Naive thymus-derived CD4-positive, alpha-beta T cell (primary cell): ENCODE measurements around the gene GSK3B. TPM values are rescaled to one million over a fixed set of nuclear protein-coding genes. Genes with fewer than 3 reads are reported as not detected.

Experiments
- ATAC-seq: fragments of 150-1000 bp; cut with Tn5 transposase; 2 replicates; pipeline ENCODE4 v1.10.0; 2021; ENCODE audit warnings: mild to moderate bottlenecking, moderate library complexity
- CTCF ChIA-PET: fragments of 350-600 bp; sonication (Branson Sonifier 250); formaldehyde crosslinking; loops from one replicate; lab custom pipeline; 2021; ENCODE audit warnings: antibody characterized with exemption; lab: Charles Lee
- POLR2A ChIA-PET: fragments of 350-600 bp; sonication (Branson Sonifier 250); formaldehyde crosslinking; loops from one replicate; lab custom pipeline; 2021; ENCODE audit warnings: antibody characterized with exemption, inconsistent platforms; lab: Charles Lee
- DNase-seq, 9 donors: peaks; one replicate each; pipeline versions ENCODE4 v3.0.0 to v3.0.0-alpha.2; 2020 to 2022; ENCODE audit warnings: mixed read lengths in 1 of 9
- H3K27ac ChIP-seq: one replicate; pipeline ENCODE4 v1.7.0; 2013; ENCODE audit warnings: mild to moderate bottlenecking, low read depth, low read length, moderate library complexity
- H3K27me3 ChIP-seq, 2 donors: one replicate each; pipeline ENCODE4 v1.7.0; 2013; ENCODE audit warnings: low read length in 2 of 2, mild to moderate bottlenecking in 2 of 2, moderate library complexity in 2 of 2; ENCODE audit not compliant: control insufficient read depth in 2 of 2, insufficient read depth in 2 of 2
- H3K36me3 ChIP-seq, 3 experiments: 1 replicate in 2 of 3; 2 replicates in 1 of 3; pipeline ENCODE4 v1.7.0; 2013; ENCODE audit warnings: low read length in 3 of 3, mild to moderate bottlenecking in 3 of 3, moderate library complexity in 1 of 3; ENCODE audit not compliant: insufficient read depth in 3 of 3, control insufficient read depth in 2 of 3
- H3K4me1 ChIP-seq, 2 donors: one replicate each; pipeline ENCODE4 v1.7.0; 2013; ENCODE audit warnings: low read length in 2 of 2, mild to moderate bottlenecking in 2 of 2, moderate library complexity in 1 of 2; ENCODE audit not compliant: control insufficient read depth in 2 of 2, insufficient read depth in 2 of 2
- H3K4me3 ChIP-seq: 2 replicates; pipeline ENCODE4 v1.7.0; 2013; ENCODE audit warnings: mild to moderate bottlenecking, low read length
- H3K9me3 ChIP-seq, 3 experiments: 1 replicate in 2 of 3; 2 replicates in 1 of 3; pipeline ENCODE4 v1.7.0; 2013; ENCODE audit warnings: low read length in 3 of 3; ENCODE audit not compliant: control insufficient read depth in 2 of 3
- H3K27ac Mint-ChIP-seq, 9 donors: one replicate each; pipeline ENCODE4 v1.8.0; 2020 to 2022; ENCODE audit warnings: mixed read lengths in 9 of 9, mild to moderate bottlenecking in 8 of 9, moderate library complexity in 5 of 9, inconsistent platforms in 2 of 9
- H3K27me3 Mint-ChIP-seq, 5 donors: one replicate each; pipeline ENCODE4 v1.8.0; 2021 to 2022; ENCODE audit warnings: mixed read lengths in 5 of 5, mild to moderate bottlenecking in 1 of 5
- H3K36me3 Mint-ChIP-seq, 5 donors: one replicate each; pipeline ENCODE4 v1.8.0; 2020 to 2022; ENCODE audit warnings: mixed read lengths in 5 of 5, mild to moderate bottlenecking in 3 of 5, inconsistent platforms in 1 of 5
- H3K4me1 Mint-ChIP-seq, 7 donors: one replicate each; pipeline ENCODE4 v1.8.0; 2020 to 2022; ENCODE audit warnings: mixed read lengths in 7 of 7, mild to moderate bottlenecking in 3 of 7, inconsistent platforms in 1 of 7
- H3K4me3 Mint-ChIP-seq, 10 donors: one replicate each; pipeline ENCODE4 v1.8.0; 2020 to 2022; ENCODE audit warnings: mild to moderate bottlenecking in 10 of 10, mixed read lengths in 10 of 10, moderate library complexity in 6 of 10, inconsistent platforms in 2 of 10
- H3K9me3 Mint-ChIP-seq, 11 donors: one replicate each; pipeline ENCODE4 v1.8.0; 2020 to 2022; ENCODE audit warnings: mixed read lengths in 11 of 11, mild to moderate bottlenecking in 4 of 11, inconsistent platforms in 1 of 11, moderate library complexity in 1 of 11
- intact Hi-C, 2 donors: fragments of 100-400 bp; cut with micrococcal nuclease; formaldehyde crosslinking; loops; one replicate each; pipeline ENCODE4 v1.15.1; 2023
- polyA plus RNA-seq, 2 donors: library from polyadenylated mRNA; unstranded; fragments of 300-500 nt; fragmentation: Illumina TruSeq; gene quantifications; one replicate each; pipeline ENCODE4 v1.2.3, GENCODE V29; 2021
- total RNA-seq, 6 experiments: library from RNA in 5 of 6; stranded (reverse) in 5 of 6; gene quantifications; 1 replicate in 5 of 6; 2 replicates in 1 of 6; pipeline ENCODE4 v1.2.3 and lab custom pipeline; 2021 to 2026

The GSK3B gene
- total and polyA plus RNA-seq, 7 experiments from 2014 or later = 13.4 to 42.9 (median 36.0) TPM

GRCh38 chr3:120130656-120131055 is 36.4 kb upstream of the GSK3B start:
- H3K9me3 ChIP-seq = no peaks in the 10 kb centered on the region
- H3K4me3 Mint-ChIP-seq = no peak overlapping the region
- intact Hi-C loops = no loop called here
- H3K36me3 Mint-ChIP-seq = no peaks in the 10 kb centered on the region
- POLR2A ChIA-PET = no interaction called here
- no peaks in the 10 kb centered on the region for H3K4me1 ChIP-seq
- peaks cover 0 to 4% (median 0%) of the 10 kb centered on the region in 5 donors for H3K27me3 Mint-ChIP-seq
- H3K36me3 ChIP-seq = no peaks in the 10 kb centered on the region
- no peaks in the 10 kb centered on the region for H3K9me3 Mint-ChIP-seq
- DNase-seq = no peak
- no peaks in the 10 kb centered on the region for H3K27me3 ChIP-seq
- H3K27ac Mint-ChIP-seq = no peak overlapping the region
- no peak overlapping the region for H3K4me3 ChIP-seq
- H3K27ac ChIP-seq = no peak overlapping the region
- CTCF ChIA-PET = no interaction called here
- ATAC-seq = no peak
- H3K4me1 Mint-ChIP-seq = no peaks in the 10 kb centered on the region

- Histone ChIP-seq H3K4me3 (no peak overlapping the region), H3K27ac (no peak overlapping the region), H3K27me3 (no peaks in the 10 kb centered on the region), H3K9me3 (no peaks in the 10 kb centered on the region), H3K36me3 (no peaks in the 10 kb centered on the region), H3K4me1 (no peaks in the 10 kb centered on the region)
- Mint-ChIP-seq H3K36me3 (no peaks in the 10 kb centered on the region), H3K9me3 (no peaks in the 10 kb centered on the region), H3K4me1 (no peaks in the 10 kb centered on the region), H3K4me3 (no peak overlapping the region), H3K27ac (no peak overlapping the region), H3K27me3 (peaks cover 0 to 4% (median 0%) of the 10 kb centered on the region in 5 donors)
- intact Hi-C loops = no loop called here
- no peak for ATAC-seq
- ChIA-PET POLR2A (no interaction called here), CTCF (no interaction called here)
- no peak for DNase-seq
Observed at GRCh38 chr3:120129718-120130513, 35.7 kb upstream of the GSK3B start.

GRCh38 chr3:120129051-120129450 is 34.8 kb upstream of the GSK3B start:
- no peaks in the 10 kb centered on the region for H3K4me1 ChIP-seq
- Mint-ChIP-seq H3K4me3 (no peak overlapping the region), H3K36me3 (no peaks in the 10 kb centered on the region), H3K27ac (no peak overlapping the region), H3K4me1 (no peaks in the 10 kb centered on the region), H3K27me3 (peaks cover 0 to 4% (median 0%) of the 10 kb centered on the region in 5 donors), H3K9me3 (no peaks in the 10 kb centered on the region)
- ChIA-PET CTCF (no interaction called here), POLR2A (no interaction called here)
- intact Hi-C loops = no loop called here
- H3K9me3 ChIP-seq = no peaks in the 10 kb centered on the region
- H3K36me3 ChIP-seq = no peaks in the 10 kb centered on the region
- no peaks in the 10 kb centered on the region for H3K27me3 ChIP-seq
- no peak overlapping the region for H3K4me3 ChIP-seq
- no peak overlapping the region for H3K27ac ChIP-seq
- no peak for DNase-seq
- no peak for ATAC-seq

- Histone ChIP-seq H3K4me3 (no peak overlapping the region), H3K9me3 (no peaks in the 10 kb centered on the region), H3K36me3 (no peaks in the 10 kb centered on the region), H3K27me3 (no peaks in the 10 kb centered on the region), H3K4me1 (no peaks in the 10 kb centered on the region), H3K27ac (no peak overlapping the region)
- ChIA-PET POLR2A (no interaction called here), CTCF (no interaction called here)
- Mint-ChIP-seq H3K36me3 (no peaks in the 10 kb centered on the region), H3K27me3 (peaks cover 0 to 3% (median 0%) of the 10 kb centered on the region in 5 donors), H3K4me1 (no peaks in the 10 kb centered on the region), H3K4me3 (no peak overlapping the region), H3K27ac (no peak overlapping the region), H3K9me3 (peaks cover 0 to 10% (median 0%) of the 10 kb centered on the region in 11 donors)
- DNase-seq (no peak), ATAC-seq (no peak)
- intact Hi-C loops = no loop called here
Observed at GRCh38 chr3:120125992-120126391, 31.7 kb upstream of the GSK3B start.

- Mint-ChIP-seq H3K4me3 (no peak overlapping the region), H3K27me3 (peaks cover 0 to 5% (median 0%) of the 10 kb centered on the region in 5 donors), H3K4me1 (no peaks in the 10 kb centered on the region), H3K36me3 (peaks cover 0 to 5% (median 4%) of the 10 kb centered on the region in 5 donors), H3K9me3 (peaks cover 0 to 34% (median 9%) of the 10 kb centered on the region in 11 donors), H3K27ac (no peak overlapping the region)
- intact Hi-C loops = no loop called here
- CTCF ChIA-PET = interaction anchor here (0.6 to 0.7 kb wide), 2 partner anchors 12 to 348 kb away, joined by 3 to 5 read pairs; no protein-coding TSS in a partner anchor
- H3K9me3 ChIP-seq = no peaks in the 10 kb centered on the region
- POLR2A ChIA-PET = no interaction called here
- H3K27ac ChIP-seq = no peak overlapping the region
- H3K4me1 ChIP-seq = no peaks in the 10 kb centered on the region
- no peaks in the 10 kb centered on the region for H3K36me3 ChIP-seq
- ATAC-seq = no peak
- H3K4me3 ChIP-seq = no peak overlapping the region
- no peaks in the 10 kb centered on the region for H3K27me3 ChIP-seq
- no peak for DNase-seq
Observed at GRCh38 chr3:120119846-120120510, 25.7 kb upstream of the GSK3B start.

GRCh38 chr3:120114981-120115380 is 20.7 kb upstream of the GSK3B start:
- ChIA-PET CTCF (no interaction called here), POLR2A (no interaction called here)
- no peaks in the 10 kb centered on the region for H3K36me3 ChIP-seq
- Mint-ChIP-seq H3K36me3 (peaks cover 0 to 5% (median 4%) of the 10 kb centered on the region in 5 donors), H3K27me3 (peaks cover 0 to 1% (median 0%) of the 10 kb centered on the region in 5 donors), H3K4me3 (no peak overlapping the region), H3K4me1 (no peaks in the 10 kb centered on the region), H3K27ac (no peak overlapping the region), H3K9me3 (peaks cover 0 to 25% (median 9%) of the 10 kb centered on the region in 11 donors)
- DNase-seq (no peak), ATAC-seq (no peak)
- no peaks in the 10 kb centered on the region for H3K4me1 ChIP-seq
- intact Hi-C loops = no loop called here
- no peaks in the 10 kb centered on the region for H3K9me3 ChIP-seq
- no peak overlapping the region for H3K27ac ChIP-seq
- no peaks in the 10 kb centered on the region for H3K27me3 ChIP-seq
- H3K4me3 ChIP-seq = no peak overlapping the region
